ENCODE measurements around the gene TNF.
A peak's percentile ranks its signal among the peaks of the same experiment; 100 is the strongest.

The TNF gene

DNA sequence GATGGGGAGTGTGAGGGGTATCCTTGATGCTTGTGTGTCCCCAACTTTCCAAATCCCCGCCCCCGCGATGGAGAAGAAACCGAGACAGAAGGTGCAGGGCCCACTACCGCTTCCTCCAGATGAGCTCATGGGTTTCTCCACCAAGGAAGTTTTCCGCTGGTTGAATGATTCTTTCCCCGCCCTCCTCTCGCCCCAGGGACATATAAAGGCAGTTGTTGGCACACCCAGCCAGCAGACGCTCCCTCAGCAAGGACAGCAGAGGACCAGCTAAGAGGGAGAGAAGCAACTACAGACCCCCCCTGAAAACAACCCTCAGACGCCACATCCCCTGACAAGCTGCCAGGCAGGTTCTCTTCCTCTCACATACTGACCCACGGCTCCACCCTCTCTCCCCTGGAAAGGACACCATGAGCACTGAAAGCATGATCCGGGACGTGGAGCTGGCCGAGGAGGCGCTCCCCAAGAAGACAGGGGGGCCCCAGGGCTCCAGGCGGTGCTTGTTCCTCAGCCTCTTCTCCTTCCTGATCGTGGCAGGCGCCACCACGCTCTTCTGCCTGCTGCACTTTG, at the start of gene TNF:
Gene TNF (plus strand): TSS at position 231 of the 567 bp plus-strand sequence. CDS start 177 bp downstream, at position 408.
- DNase-seq = no peak

DNA sequence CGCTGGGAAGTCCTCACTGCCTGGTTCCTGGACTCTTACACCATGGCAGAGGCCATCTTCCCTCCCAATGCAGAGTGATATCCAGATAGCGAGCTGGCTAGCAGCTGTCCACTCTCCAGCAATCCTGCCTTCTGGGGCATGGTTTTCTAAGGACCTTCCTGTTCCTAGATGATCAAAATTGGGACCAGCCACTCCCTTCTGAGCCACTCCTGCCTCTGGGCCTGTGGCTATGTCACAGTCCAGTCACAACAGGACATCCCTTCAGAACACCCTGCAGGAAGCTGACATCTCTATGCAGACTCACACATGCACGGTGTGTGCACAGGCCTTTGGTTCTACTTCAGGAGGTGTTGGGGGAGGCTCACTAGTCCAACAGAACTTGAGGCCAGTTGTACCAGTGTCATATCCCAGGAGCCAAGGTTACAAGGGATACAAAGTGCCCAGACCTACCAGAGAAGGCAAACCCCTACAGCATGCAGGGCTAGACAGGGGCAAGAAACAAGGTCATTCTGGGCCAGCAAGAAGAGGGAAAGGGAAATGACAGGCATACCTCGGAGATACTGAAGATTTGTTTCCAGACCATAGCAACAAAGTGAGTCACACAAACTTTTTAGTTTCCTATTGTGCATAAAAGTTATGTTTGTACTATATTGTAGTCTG, 49.3 kb upstream of the TNF start:
- DNase-seq = no peak

DNA sequence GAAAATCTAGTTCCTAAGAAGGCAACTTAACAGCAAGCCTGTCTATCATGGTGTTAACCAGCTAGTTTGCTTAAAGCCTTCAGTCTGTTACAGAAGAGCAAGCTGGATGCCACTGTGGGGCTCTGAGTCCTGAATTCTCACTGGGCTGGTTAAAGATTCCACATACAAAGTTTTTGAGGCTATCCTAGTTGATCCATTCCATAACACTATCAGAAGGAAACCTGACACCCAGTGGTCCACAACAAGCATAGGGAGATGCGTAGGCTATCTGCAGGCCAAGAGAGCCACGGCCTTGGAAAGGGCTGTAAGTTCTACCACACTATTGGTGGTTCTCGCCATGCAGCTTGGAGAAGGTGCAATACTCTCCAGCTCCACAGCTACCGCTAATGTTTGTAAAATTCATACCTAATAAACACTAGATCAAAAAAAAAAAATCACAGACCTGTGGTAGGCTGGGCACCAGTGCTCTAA, 47.0 kb upstream of the TNF start:
- no peak for DNase-seq

DNA sequence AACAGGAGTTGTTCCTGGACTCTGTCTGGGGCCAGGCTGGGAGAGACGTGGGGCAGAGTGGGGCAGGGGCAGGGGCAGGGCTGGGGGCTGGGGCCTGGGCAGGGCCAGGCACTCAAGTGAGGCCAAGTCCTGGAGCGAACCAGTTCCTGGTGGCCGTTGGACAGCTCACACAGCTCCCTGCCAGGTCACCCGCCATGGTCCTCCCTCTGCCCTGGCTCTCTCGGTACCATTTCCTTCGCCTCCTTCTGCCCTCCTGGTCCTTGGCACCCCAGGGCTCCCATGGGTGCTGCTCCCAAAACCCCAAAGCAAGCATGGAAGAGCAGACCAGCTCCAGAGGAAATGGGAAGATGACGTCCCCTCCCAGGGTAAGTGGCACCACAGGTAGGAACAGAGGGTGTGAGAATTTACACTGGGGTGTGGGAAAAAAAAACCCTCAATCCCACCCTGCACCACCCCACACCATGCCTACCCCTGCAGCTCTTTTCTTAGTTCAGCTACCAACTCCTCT, 46.5 kb upstream of the TNF start, which contains the start of gene MCCD1:
Gene MCCD1 (plus strand): TSS at position 142 of the 508 bp plus-strand sequence. CDS start 53 bp downstream, at position 195.
- no peak for DNase-seq

DNA sequence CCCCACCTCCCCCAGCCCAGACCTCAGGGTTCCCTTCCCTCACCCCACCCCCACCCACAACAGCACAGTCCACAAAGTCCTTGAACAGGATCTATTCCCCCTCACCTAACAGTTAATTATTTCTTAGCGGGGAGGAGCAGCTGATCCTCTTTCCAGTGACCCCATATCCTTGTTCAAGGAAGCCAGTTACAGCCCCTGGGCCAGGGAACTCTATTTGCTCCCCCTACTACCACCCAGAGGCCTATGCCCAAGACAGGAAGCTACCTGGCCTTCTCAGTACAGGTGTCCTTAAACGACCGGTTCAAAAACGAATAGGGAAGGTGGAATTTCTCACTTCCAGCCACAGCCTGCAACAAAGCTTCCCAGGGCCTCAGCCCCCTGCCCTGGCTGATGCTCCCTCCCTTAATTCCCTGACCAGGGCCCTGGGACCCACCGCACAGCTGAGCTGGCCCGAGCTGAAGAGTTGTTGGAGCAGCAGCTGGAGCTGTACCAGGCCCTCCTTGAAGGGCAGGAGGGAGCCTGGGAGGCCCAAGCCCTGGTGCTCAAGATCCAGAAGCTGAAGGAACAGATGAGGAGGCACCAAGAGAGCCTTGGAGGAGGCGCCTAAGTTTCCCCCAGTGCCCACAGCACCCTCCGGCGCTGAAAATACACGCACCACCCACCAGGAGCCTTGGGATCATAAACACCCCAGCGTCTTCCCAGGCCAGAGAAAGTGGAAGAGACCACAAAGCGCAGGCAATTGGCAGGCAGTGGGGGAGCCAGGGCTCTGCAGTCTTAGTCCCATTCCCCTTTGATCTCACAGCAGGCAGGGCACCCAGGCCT, 45.8 kb upstream of the TNF start:
- DNase-seq = no peak

DNA sequence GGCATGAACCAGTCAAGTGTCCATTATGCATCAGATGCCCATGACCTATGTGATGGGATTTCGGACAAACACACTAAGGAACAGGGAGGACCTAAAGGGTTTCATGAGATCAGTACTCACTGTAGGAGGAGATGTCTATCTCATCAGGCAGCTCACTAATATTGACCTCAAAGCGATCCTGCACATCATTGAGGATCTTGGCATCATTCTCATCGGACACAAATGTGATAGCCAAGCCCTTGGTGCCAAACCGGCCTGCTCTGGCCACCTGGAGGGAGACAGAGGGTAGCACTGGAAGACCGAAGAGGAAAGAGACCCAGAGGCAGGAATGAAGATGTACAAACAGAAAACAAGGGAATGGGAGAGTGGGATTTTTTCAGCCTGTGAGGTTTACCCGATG, 44.7 kb upstream of the TNF start:
- no peak for DNase-seq

DNA sequence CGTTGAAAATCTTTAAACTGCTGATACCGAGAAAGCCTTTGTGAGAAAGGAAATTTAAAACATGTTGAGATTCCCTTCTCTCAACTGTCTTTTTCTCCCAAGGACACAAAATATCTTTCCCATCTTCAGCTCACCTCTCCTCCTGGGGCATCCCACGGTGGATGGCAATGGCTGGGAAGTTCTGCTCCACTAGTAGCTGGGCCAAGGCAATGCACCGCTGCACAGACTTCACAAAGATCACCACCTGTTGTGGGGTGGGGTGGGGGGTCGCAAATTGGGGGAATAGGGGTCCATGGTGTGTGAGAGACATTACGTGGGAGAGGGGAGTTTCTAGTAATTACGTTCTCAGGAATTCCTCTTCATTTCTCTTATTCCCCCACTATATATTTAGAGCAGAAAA, 44.2 kb upstream of the TNF start:
- no peak for DNase-seq

DNA sequence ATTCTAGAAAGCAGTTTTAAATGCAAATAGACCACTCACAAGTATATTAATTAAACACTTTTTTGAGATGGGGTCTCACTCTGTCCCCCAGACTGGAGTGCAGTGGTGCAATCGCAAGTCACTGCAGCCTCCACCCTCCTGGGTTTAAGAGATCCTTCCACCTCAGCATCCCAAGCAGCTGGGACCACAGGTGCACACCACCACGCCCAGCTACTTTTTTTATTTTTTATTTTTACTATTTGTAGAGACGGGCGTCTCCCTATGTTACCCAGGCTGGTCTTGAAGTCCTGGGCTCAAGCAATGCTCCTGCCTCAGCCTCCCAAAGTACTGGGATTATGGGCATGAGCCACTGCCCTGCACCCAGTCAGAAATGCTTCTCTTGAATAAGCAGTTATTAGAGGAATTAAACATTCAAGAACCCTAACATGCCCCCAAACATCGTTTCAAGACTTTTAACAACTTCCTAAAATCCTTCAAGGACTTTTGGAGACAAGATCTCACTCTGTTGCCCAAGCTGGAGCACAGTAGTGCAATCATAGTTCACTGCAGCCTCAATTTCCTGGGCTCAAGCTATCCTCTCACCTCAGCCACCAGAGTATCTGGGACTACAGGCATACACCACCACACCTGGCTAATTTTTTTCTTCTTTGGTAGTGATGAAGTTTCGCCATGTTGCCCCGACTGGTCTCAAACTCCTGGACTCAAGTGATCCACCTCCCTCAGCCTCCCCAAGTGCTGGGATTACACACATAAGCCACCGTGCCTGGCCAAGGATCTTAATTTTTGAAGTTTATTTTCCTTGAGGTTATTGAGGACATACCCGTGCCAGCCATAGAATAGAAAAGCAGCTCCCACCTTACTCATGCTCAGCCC, 43.4 kb upstream of the TNF start:
- DNase-seq = no peak

DNA sequence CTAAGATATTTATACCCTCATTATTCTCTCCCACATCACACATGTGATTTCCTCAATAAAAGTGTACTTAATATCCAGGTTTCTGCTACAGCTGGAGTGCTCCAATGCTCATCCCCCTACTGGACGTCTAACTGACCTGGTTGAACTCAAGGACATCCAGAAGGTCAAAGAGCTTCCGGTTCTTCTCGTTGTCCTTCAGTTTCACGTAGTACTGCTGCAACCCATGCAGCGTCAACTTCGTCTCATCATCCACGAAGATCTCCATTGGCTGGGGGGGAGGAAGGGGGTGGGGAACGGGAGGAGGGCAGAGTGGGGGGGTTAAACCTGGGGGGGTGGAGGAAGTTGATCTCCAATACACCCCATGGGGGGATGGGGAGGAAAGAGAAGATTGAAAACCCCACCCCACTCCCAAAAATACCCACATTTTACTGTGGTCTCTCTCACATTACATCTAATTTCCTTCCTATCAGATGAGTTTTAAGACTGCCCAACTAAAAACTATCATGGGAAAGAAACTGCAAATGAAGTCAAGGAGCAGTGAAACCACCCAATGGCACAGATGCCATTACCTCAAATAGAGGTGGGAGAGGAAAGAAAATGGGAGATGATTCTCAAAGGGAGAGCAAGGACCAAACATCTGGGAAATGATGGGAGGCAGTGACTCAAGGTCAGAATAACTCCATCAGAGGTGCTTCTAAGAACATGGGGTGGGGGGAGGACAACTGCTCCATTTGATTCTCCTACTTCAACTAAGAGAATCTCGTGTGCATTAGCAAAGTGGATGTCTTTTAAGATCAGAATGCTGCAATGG, 42.5 kb upstream of the TNF start:
- no peak for DNase-seq

DNA sequence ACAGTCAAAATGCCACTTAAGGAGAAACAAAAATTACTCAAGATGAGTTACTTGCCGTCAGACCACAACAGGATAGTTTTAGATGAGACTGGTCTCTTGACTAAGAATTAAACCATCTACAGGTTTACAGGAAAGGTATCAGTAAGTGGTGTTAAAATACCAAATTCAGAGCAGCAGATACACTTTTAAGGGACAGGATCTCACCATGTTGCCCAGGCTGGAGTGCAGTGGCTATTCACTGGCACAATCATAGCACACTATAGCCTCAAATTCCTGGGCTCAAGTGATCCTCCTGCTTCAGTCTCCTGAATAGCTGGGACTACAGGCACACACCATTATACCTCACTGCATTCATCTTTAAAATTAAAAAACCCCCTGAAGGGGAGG, 41.9 kb upstream of the TNF start:
- DNase-seq = no peak

DNA sequence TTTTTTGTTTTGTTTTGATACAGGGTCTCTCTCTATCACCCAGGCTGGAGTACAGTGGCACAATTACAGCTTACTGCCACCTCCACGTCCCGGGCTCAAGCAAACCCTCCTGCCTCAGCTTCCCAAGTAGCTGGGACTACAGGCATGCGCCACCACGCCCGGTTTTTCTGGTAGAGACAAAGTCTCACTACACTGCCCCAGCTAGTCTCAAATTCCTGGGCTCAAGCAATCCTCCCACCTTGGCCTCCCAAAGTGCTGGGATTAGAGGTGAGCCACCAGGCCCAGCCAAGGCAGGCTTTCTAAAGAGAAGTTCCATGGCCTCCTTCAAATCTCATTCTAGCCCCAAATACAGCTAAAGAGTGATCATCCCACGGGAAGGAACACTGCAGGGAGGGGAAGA, 41.4 kb upstream of the TNF start:
- no peak for DNase-seq

DNA sequence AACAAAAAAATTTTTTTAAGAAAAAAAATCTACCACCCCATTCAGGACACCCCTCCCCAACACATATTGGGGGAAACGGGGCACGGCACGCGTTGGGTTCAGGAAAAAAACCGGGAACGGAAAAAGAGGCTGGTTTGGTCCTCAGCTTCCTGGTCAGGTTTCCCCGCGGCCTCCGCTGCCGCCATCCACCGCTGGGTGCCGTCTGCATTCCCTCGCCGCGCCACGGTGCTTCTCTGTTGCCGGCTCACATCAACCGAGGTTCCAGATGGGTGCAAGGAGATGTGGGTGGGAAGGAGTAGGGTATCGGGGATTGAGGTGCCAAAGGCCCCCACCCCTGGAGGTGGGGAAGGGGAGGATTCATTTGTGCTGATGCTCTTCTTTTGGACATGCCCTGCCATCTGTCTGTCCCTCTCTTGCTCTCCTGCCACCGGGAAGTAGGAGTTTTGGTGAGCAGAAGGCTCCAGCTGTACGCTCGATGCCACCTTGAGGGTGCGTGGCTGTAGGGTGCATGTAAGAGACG, 40.8 kb upstream of the TNF start:
- no peak for DNase-seq

DNA sequence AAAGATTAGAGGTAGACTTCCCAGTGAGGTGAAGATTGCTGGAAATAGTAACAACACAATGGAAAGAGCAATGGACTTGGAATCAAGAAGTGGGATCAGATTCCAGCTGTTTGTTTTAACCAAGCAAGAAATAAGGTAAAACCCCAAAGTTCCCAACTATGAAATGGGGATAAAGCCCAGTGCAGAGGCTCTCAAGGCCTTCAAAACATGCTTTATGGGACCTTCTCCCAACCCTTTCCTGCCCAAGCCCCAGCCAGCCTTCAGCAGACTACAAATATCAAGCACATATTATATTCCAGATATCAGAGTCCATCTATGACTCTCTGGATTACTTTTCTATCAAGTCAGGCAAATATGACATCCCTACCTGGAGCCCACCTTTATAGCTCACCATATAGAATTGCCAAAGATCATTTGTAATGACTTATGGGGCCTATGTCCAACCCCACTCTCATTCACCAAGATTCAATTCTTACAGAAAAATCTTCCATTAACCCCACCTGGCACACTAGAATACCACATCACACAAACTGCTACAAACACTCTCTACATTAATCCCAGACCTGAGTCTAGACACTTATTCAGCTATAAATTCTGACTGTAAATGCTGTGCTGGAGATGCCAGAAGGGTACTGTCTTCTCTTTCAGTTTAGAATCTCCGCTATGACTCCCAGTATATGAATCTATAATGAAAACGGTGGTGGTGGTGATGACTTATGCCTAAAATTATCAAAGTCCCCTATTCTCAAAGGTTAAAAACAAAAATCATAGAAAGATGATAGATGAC, 39.6 kb upstream of the TNF start:
- DNase-seq = no peak

DNA sequence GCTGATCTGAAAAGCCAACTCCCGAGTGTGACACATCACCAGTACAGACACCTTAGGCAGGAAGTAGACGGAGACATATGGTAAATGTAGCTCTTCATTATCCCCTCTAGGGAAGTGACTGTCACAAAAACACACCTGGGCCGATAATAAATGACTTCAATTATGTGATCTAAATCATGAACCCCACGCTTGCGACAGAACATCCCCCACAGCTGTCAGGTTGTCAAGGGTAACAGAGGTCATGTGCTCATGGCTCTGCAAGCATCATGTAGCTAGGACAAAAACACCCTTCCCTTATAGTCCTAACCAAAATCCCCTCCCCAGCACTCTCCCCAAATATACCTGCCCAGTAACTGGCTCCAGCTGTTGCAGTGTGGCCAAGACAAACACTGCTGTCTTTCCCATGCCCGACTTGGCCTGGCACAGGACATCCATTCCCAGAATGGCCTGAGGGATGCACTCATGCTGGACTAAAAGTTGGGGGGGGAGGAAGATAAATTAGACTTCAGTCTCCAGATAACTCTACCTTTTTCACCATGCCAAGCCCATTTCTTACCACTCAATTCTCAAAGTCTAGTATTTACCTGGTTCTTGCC, 36.5 kb upstream of the TNF start:
- DNase-seq = no peak

DNA sequence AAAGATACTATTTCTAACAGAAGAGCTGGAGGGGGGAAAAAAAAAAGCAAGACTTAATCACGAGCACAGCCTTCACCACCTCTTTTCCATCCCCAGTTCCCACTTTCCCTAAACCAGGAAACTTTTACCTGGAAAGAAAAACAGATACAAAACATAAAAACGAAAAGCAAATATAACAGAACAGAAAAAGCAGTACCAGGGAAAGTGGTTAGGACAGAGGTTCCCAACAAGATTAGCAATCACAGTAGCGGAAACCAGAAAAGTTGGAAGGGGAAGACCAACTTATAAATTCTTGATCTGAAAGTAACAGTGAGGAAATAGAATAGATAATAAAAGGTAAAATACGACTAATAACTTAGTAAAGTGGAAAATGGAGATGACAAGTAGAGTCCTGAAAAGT, 34.7 kb upstream of the TNF start:
- no peak for DNase-seq

DNA sequence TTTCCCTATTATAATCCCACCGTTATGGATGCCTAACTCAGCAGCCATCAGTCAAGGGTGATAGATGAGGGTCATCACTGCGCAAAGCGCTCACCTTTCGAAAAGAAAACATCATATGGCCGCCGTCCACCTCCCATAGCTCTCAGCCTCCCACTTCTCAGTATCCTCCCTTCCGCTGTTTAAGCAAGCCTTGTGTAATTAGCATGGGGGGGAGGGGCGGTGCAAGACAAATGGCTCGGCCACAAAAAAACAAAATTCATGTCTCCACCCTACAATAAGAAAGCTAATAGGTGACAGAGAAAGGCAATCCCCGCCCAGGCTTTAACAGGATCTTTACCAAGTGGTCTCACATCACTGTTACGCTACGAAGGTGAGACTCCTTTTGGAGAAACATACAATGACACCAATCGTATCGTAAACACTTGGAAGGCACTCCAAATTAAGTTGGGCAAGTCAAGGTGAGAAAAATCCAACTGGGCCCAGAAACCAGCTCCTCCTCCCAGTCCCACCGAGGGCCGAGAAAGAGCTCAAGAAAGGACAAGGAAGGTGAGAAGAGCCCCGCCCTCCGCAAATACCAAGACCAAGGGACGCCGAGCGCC, 34.2 kb upstream of the TNF start:
- DNase-seq = no peak

DNA sequence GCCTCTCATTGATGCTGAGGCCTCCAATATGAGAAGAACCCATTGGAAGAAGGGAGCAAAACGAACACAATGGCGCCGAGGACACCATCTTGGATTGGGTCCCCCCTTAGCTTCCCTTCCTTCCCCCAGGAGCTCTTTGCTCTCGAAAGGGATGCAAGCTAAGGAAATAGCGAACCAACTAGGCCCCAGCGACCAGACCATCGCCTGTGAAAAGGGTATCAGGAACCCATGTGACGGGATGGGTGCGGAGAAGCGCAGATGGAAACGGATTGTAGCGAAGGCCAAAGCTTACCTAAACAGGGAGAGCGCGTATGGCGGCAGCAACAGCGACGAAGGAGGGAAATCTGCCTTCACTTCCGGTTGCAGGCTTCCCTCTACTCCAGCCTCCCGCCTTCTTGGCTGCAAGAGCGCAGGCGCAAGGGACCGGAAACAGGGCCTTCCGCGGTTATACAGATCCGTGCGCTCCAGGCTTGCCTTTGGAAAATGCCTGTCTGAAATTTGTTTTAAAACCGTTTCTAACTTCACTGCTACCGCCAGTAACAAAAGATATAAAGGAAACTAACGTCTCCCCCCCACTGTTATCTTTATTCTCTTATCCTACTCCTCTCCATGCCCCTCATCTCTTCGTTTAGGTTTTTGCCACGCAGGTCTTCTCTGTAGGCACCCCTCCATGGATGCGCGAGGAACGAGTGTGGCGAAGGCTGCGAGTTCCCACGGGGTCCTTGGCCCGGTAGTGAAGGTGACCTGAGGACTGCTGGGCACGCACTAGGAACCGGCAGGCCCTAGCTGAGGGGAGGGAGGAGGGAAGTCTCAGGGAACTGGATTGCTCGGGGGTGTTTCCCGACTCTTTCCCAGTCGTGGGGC, 33.5 kb upstream of the TNF start, which contains the start of gene DDX39B:
Gene DDX39B (minus strand): TSS at position 346 of the 864 bp plus-strand sequence. CDS start 1,471 bp downstream, outside the sequence.
- DNase-seq = peak; percentile 99

DNA sequence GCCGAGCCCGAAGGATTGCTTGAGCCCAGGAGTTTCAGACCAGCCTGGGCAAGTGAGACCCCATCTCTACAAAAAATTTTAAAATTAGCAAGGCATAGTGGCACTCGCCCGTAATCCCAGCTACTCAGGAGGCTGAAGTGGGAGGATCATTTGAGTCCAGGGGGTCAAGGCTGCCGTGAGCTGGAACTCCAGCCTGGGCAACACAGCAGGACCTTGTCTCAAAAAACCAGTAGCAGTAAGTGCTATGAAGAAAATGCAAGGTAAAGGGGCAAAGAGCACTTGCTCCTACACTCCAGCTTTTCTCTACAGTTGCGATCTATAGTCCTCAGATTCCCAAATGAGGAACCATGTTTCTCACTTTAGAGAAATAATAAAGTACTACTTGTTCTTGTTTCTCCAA, 31.7 kb upstream of the TNF start:
- no peak for DNase-seq

DNA sequence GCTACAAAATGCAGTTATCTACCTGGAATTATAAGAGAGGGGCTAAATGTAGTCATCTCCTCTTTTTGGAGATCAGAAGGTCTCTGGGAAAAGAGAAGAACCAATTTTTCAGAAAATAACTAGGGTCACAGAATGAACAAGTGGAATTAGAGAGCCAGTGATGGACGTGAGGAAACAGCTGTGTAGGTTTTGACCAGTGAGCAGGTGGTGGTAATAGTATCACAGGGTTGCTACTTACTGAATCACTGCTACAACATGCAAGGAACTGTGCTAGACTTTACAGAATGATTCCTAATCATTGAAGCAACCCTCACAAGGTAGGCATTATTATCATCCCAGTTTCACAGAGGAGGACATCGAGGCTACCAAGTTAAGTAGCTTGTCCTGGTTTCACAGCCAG, 30.7 kb upstream of the TNF start:
- no peak for DNase-seq
